H1 (cell line): ENCODE results near the gene AGAP1. TPM values are rescaled to one million over a fixed set of nuclear protein-coding genes. Genes with fewer than 3 reads are reported as not detected.

Experiments
- CTCF ChIA-PET: fragments of 300-600 bp; sonication (Branson Sonifier 250); formaldehyde crosslinking; loops from one replicate; lab custom pipeline; 2021; ENCODE audit not compliant: partially characterized antibody; lab: Charles Lee
- POLR2A ChIA-PET: fragments of 300-600 bp; sonication (Branson Sonifier 250); formaldehyde crosslinking; loops from one replicate; lab custom pipeline; 2021; ENCODE audit warnings: inconsistent platforms; ENCODE audit not compliant: partially characterized antibody; lab: Charles Lee
- DNase-seq, 2 experiments: peaks; one replicate each; pipeline versions ENCODE4 v3.0.0 to v3.0.0-alpha.2; 2010 to 2022; ENCODE audit warnings: low spot score in 2 of 2, low read depth in 1 of 2, mixed read lengths in 1 of 2
- FAIRE-seq: peaks from 2 replicates; lab custom pipeline; 2011; peaks lifted over from hg19 to GRCh38; lab: Jason Lieb, UNC
- H2AFZ ChIP-seq: 2 replicates; pipeline ENCODE4 v1.8.1; 2012; ENCODE audit warnings: low read length, inconsistent platforms
- H2AK5ac ChIP-seq: 2 replicates; pipeline ENCODE4 v1.6.1; 2013; ENCODE audit warnings: low read depth, low read length
- H2BK120ac ChIP-seq: replicated peaks from 2 replicates; pipeline ENCODE3; 2013; ENCODE audit warnings: low read depth, low read length, inconsistent platforms
- H2BK12ac ChIP-seq: 2 replicates; pipeline ENCODE4 v1.6.1; 2013; ENCODE audit warnings: low read depth, low read length
- H2BK15ac ChIP-seq: 2 replicates; pipeline ENCODE4 v1.6.1; 2013; ENCODE audit warnings: low read length
- H2BK20ac ChIP-seq: 2 replicates; pipeline ENCODE4 v1.6.1; 2013; ENCODE audit warnings: low read length
- H2BK5ac ChIP-seq: 2 replicates; pipeline ENCODE4 v1.6.1; 2013; ENCODE audit warnings: low read depth, low read length
- H3K14ac ChIP-seq: 2 replicates; pipeline ENCODE4 v1.6.1; 2013; ENCODE audit warnings: inconsistent platforms; ENCODE audit not compliant: insufficient read length
- H3K18ac ChIP-seq: 2 replicates; pipeline ENCODE4 v1.6.1; 2013; ENCODE audit warnings: low read length; ENCODE audit errors: extremely low read depth
- H3K23ac ChIP-seq: 2 replicates; pipeline ENCODE4 v1.6.1; 2013; ENCODE audit warnings: inconsistent platforms; ENCODE audit not compliant: insufficient read length
- H3K23me2 ChIP-seq: 2 replicates; pipeline ENCODE4 v1.6.1; 2013; ENCODE audit warnings: low read depth, low read length
- H3K27ac ChIP-seq: 2 replicates; pipeline ENCODE4 v1.6.1; 2011; ENCODE audit warnings: low read depth, low read length, inconsistent platforms
- H3K27me3 ChIP-seq, 4 experiments: replicated peaks in 1 of 4; 1 replicate in 1 of 4; 2 replicates in 3 of 4; pipeline versions ENCODE4 v1.6.1 to v1.8.1; 2011 to 2013; ENCODE audit warnings: low read length in 3 of 4, mild to moderate bottlenecking in 3 of 4, inconsistent platforms in 2 of 4, mixed read lengths in 2 of 4, moderate library complexity in 1 of 4; ENCODE audit not compliant: control insufficient read depth in 3 of 4, insufficient read depth in 3 of 4; ENCODE audit errors: extremely low read depth in 1 of 4
- H3K36me3 ChIP-seq, 4 experiments: 2 replicates each; pipeline versions ENCODE4 v1.6.1 to v1.8.1; 2011 to 2013; ENCODE audit warnings: mild to moderate bottlenecking in 4 of 4, low read length in 3 of 4, moderate library complexity in 2 of 4, control low read depth in 1 of 4, inconsistent platforms in 1 of 4; ENCODE audit not compliant: insufficient read depth in 4 of 4, control insufficient read depth in 2 of 4
- H3K4ac ChIP-seq: replicated peaks from 2 replicates; pipeline ENCODE3; 2013; ENCODE audit warnings: low read length, low read depth, mixed read lengths, inconsistent platforms; ENCODE audit not compliant: insufficient read length
- H3K4me1 ChIP-seq, 4 experiments: replicated peaks in 1 of 4; 1 replicate in 1 of 4; 2 replicates in 3 of 4; pipeline versions ENCODE4 v1.6.1 to v1.8.1; 2011 to 2013; ENCODE audit warnings: low read length in 3 of 4, inconsistent platforms in 2 of 4, mixed read lengths in 1 of 4; ENCODE audit not compliant: insufficient read depth in 4 of 4, control insufficient read depth in 3 of 4
- H3K4me2 ChIP-seq, 2 experiments: 2 replicates each; pipeline versions ENCODE4 v1.6.1 to v1.8.1; 2011 to 2013; ENCODE audit warnings: low read depth in 2 of 2, low read length in 2 of 2, control low read depth in 1 of 2, inconsistent platforms in 1 of 2, mild to moderate bottlenecking in 1 of 2; ENCODE audit not compliant: insufficient read depth in 1 of 2
- H3K4me3 ChIP-seq, 4 experiments: fragments of 200-600, 300-600 bp in 1 of 4; sonication (generic), shearing (Covaris generic), sonication (Bioruptor Twin) in 1 of 4; 2 replicates each; pipeline versions ENCODE4 v1.5.1 to v1.8.1; 2011 to 2016; ENCODE audit warnings: low read length in 4 of 4, low read depth in 3 of 4, control low read depth in 2 of 4, inconsistent platforms in 2 of 4, mild to moderate bottlenecking in 2 of 4, mixed read lengths in 1 of 4, moderate library complexity in 1 of 4; ENCODE audit not compliant: insufficient read depth in 2 of 4; ENCODE audit errors: extremely low read depth in 1 of 4
- H3K56ac ChIP-seq: replicated peaks from 2 replicates; pipeline ENCODE3; 2013; ENCODE audit warnings: low read depth, mild to moderate bottlenecking, mixed read lengths, low read length, inconsistent platforms; ENCODE audit not compliant: insufficient read length
- H3K79me1 ChIP-seq: 2 replicates; pipeline ENCODE4 v1.6.1; 2013; ENCODE audit warnings: low read depth, low read length, control low read depth
- H3K79me2 ChIP-seq, 2 experiments: 2 replicates each; pipeline versions ENCODE4 v1.6.1 to v1.8.1; 2012 to 2013; ENCODE audit warnings: low read length in 2 of 2, mild to moderate bottlenecking in 2 of 2, inconsistent platforms in 1 of 2; ENCODE audit not compliant: insufficient read depth in 2 of 2, control insufficient read depth in 1 of 2
- H3K9ac ChIP-seq, 4 experiments: replicated peaks in 1 of 4; 1 replicate in 1 of 4; 2 replicates in 3 of 4; pipeline versions ENCODE4 v1.6.1 to v1.8.1; 2011 to 2013; ENCODE audit warnings: low read depth in 3 of 4, low read length in 3 of 4, control low read depth in 2 of 4, mild to moderate bottlenecking in 2 of 4, moderate library complexity in 2 of 4, inconsistent platforms in 1 of 4; ENCODE audit errors: extremely low read depth in 1 of 4
- H3K9me3 ChIP-seq, 2 experiments: 2 replicates each; pipeline versions ENCODE4 v1.6.1 to v1.8.1; 2012 to 2013; ENCODE audit warnings: mild to moderate bottlenecking in 2 of 2, moderate library complexity in 2 of 2, control low read depth in 1 of 2, inconsistent platforms in 1 of 2, low read depth in 1 of 2, low read length in 1 of 2, mixed read lengths in 1 of 2; ENCODE audit not compliant: insufficient read depth in 2 of 2
- H4K20me1 ChIP-seq, 2 experiments: replicated peaks in 1 of 2; 2 replicates each; pipeline versions ENCODE3 to v1.8.1; 2011 to 2013; ENCODE audit warnings: inconsistent platforms in 2 of 2, low read length in 2 of 2, mild to moderate bottlenecking in 1 of 2; ENCODE audit not compliant: insufficient read depth in 2 of 2, control insufficient read depth in 1 of 2
- H4K5ac ChIP-seq: 2 replicates; pipeline ENCODE4 v1.6.1; 2013; ENCODE audit warnings: low read length, low read depth, mixed read lengths, inconsistent platforms; ENCODE audit not compliant: insufficient read length
- H4K8ac ChIP-seq: 2 replicates; pipeline ENCODE4 v1.8.0; 2013; ENCODE audit warnings: mild to moderate bottlenecking, moderate library complexity, low read length, inconsistent platforms; ENCODE audit not compliant: insufficient read depth; ENCODE audit errors: extremely low read depth
- H4K91ac ChIP-seq: replicated peaks from 2 replicates; pipeline ENCODE3; 2013; ENCODE audit warnings: low read length, mixed read lengths, inconsistent platforms; ENCODE audit not compliant: insufficient read length
- GABPA ChIP-seq: IDR thresholded peaks from 2 replicates; pipeline ENCODE4 v1.6.1; 2011; ENCODE audit warnings: mild to moderate bottlenecking, low read length, moderate library complexity, borderline replicate concordance; ENCODE audit not compliant: insufficient read depth
- WGBS, 2 experiments: shearing (Covaris generic) in 1 of 2; methylation state at CpG; one replicate each; pipeline versions ENCODE4 v1.1.6 to v1.1.7; 2013 to 2015; ENCODE audit warnings: low lambda C conversion rate in 2 of 2, mixed read lengths in 2 of 2, inconsistent platforms in 1 of 2, low coverage in 1 of 2, missing lambda C conversion rate in 1 of 2; ENCODE audit not compliant: insufficient replicate concordance in 2 of 2, insufficient coverage in 1 of 2, insufficient read length in 1 of 2; ENCODE audit errors: extremely low coverage in 1 of 2, missing lambda C conversion rate in 1 of 2; 5-methylcytosine and 5-hydroxymethylcytosine counted together
- polyA plus RNA-seq, 7 experiments: library from polyadenylated mRNA; depleted of rRNA in 3 of 7; stranded (reverse) in 5 of 7; unstranded in 2 of 7; fragments of >200 nt in 5 of 7; fragments of 200-250 nt in 2 of 7; gene quantifications; 1 replicate in 5 of 7; 2 replicates in 1 of 7; 4 replicates in 1 of 7; pipeline versions ENCODE4 v1.2.1 to v1.2.3, GENCODE V29; 2011 to 2013; ENCODE audit warnings: missing spikeins in 2 of 7, mixed read lengths in 2 of 7
- total RNA-seq: library from RNA; stranded (reverse); fragmentation: NEBNext Ultra II Directional; extraction: Animal tissue kit (Norgen Biotek cat#: 25700); gene quantifications from 2 replicates; pipeline ENCODE4 v1.2.1, GENCODE V29; 2021

AGAP1 gene
- total and polyA plus RNA-seq, 2 of the 8 experiments (the other 6 are each of a cell fraction or from before 2014, with no cell fraction given): 18.1 to 39.4 TPM

DNA sequence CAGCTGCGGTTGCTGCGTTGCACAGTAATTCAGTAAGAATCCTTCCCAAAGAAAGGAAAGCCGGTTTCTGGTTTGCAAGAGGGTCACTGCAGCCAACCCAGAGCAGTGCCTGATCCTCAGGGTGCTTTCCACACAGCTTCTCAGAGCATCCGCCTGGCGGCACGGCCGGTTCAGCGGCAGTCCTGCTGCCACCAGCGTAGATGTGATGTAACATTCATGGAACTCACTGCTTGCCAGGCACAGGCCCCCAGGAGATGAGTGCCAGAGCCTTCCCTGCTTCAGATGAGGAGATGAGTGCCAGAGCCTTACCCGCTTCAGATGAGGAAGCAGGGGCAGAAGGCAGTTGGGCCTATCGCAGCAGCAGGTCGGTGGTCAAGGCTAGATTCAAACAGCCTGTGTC, 444.1 kb downstream of the AGAP1 start:
- Histone ChIP-seq H3K36me3 (0 out of 8 replicates have a peak, but pooled peaks cover 0 to 3% (median 0%) of the 10 kb centered on the region in 4 experiments), H2BK15ac (no peak overlapping the region), H3K4me1 (0 out of 7 replicates have a peak, but pooled peaks cover 0 to 2% (median 0%) of the 10 kb centered on the region in 4 experiments), H3K27ac (no peak overlapping the region), H4K20me1 (peaks cover 0 to 2% of the 10 kb centered on the region in 2 experiments), H3K27me3 (no peaks in the 10 kb centered on the region; a peak in 1 of 7 replicates), H2AK5ac (no peak overlapping the region), H2BK120ac (no peak overlapping the region), H3K9ac (no peak overlapping the region), H2BK12ac (no peak overlapping the region), H3K79me2 (no peaks in the 10 kb centered on the region), H4K5ac (no peak overlapping the region), H3K18ac (no peak overlapping the region), H4K91ac (no peak overlapping the region), H3K56ac (no peak overlapping the region), H3K23me2 (no peaks in the 10 kb centered on the region; the same call in 1 of the 2 replicates), H2AFZ (no peak overlapping the region), H3K4me2 (no peak overlapping the region), H3K79me1 (no peaks in the 10 kb centered on the region), H3K14ac (no peak overlapping the region), H3K4ac (no peak overlapping the region), H3K23ac (no peak overlapping the region), H2BK5ac (no peak overlapping the region), H2BK20ac (no peak overlapping the region), H3K9me3 (peaks cover 0 to 5% of the 10 kb centered on the region in 2 experiments; a peak in 1 of 4 replicates), H3K4me3 (no peak overlapping the region), H4K8ac (no peak overlapping the region)
- TF ChIP-seq GABPA: no peak
- ChIA-PET CTCF (interaction anchor here (0.6 to 7.8 kb wide), 11 partner anchors 9 to 242 kb away, joined by 3 to 87 read pairs (median 4); no protein-coding TSS in a partner anchor), POLR2A (no interaction called here)
- FAIRE-seq: no peak
- WGBS, 2 experiments: 79% methylated on average over 12 of the region's 12 CpGs; no CpG with 5 or more reads in 1 of the 2 experiments
- DNase-seq: no peak
